ENCODE results near the gene MRPL37. TPM values are rescaled to one million over a fixed set of nuclear protein-coding genes. Genes with fewer than 3 reads are reported as not detected.
A peak's percentile ranks its signal among the peaks of the same experiment; 100 is the strongest.

Gene MRPL37
- total and polyA plus RNA-seq, 2 donors from 2014 or later: 47.4 to 114 TPM

DNA sequence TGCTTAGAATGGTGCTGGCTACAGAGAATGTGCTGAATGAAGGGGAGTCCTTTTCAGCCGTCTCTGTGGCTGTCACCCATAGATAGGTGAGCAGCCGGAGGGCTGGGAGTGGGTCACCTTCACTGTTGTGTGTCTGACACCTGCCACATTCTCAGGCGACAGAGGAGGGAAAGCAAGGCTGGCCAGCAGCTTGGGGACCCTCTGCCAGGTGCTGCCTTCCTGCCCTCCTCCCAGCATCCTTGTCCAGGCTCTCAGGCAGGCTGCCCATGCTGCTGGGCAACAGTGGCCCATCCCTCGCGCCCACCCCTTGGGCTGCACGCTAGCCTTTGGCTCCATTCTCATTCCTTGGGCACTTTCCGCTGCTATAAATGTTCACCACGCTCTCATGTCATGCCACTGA is 22.2 kb upstream of the MRPL37 start:
- peaks cover 0 to 12% (median 11%) of the 10 kb centered on the region in 3 donors for H3K4me1 ChIP-seq (ENCODE audit: control insufficient read depth in 2 of 3, insufficient read depth in 2 of 3, low read depth in 1 of 3, low read length in 3 of 3)
- no peak overlapping the region for H3K4me3 ChIP-seq (ENCODE audit: low read length in 3 of 3)
- H3K36me3 ChIP-seq (ENCODE audit: control insufficient read depth in 2 of 3, insufficient read depth in 3 of 3, low read length in 3 of 3): peaks cover 0 to 5% (median 0%) of the 10 kb centered on the region in 3 donors
- TF ChIP-seq, protein P1, sequence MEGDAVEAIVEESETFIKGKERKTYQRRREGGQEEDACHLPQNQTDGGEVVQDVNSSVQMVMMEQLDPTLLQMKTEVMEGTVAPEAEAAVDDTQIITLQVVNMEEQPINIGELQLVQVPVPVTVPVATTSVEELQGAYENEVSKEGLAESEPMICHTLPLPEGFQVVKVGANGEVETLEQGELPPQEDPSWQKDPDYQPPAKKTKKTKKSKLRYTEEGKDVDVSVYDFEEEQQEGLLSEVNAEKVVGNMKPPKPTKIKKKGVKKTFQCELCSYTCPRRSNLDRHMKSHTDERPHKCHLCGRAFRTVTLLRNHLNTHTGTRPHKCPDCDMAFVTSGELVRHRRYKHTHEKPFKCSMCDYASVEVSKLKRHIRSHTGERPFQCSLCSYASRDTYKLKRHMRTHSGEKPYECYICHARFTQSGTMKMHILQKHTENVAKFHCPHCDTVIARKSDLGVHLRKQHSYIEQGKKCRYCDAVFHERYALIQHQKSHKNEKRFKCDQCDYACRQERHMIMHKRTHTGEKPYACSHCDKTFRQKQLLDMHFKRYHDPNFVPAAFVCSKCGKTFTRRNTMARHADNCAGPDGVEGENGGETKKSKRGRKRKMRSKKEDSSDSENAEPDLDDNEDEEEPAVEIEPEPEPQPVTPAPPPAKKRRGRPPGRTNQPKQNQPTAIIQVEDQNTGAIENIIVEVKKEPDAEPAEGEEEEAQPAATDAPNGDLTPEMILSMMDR (IDR thresholded peaks at IDR 0.05; ENCODE audit: borderline replicate concordance, extremely low read depth, insufficient read depth): no peak
- H3K9ac ChIP-seq (ENCODE audit: low read length in 3 of 3): no peak overlapping the region
- H3K27me3 ChIP-seq (ENCODE audit: control insufficient read depth, insufficient read depth, low read length): no peaks in the 10 kb centered on the region
- no peak for FAIRE-seq
- intact Hi-C loops (cut with DNase I): no loop called here
- no peak overlapping the region for H3K27ac ChIP-seq (ENCODE audit: low read depth in 2 of 2, low read length in 2 of 2)
- no peaks in the 10 kb centered on the region for H3K9me3 ChIP-seq (ENCODE audit: control insufficient read depth in 2 of 3, insufficient read depth in 1 of 3, low read length in 3 of 3)
- peak in 1 of 5 donors; percentile 31 for DNase-seq

DNA sequence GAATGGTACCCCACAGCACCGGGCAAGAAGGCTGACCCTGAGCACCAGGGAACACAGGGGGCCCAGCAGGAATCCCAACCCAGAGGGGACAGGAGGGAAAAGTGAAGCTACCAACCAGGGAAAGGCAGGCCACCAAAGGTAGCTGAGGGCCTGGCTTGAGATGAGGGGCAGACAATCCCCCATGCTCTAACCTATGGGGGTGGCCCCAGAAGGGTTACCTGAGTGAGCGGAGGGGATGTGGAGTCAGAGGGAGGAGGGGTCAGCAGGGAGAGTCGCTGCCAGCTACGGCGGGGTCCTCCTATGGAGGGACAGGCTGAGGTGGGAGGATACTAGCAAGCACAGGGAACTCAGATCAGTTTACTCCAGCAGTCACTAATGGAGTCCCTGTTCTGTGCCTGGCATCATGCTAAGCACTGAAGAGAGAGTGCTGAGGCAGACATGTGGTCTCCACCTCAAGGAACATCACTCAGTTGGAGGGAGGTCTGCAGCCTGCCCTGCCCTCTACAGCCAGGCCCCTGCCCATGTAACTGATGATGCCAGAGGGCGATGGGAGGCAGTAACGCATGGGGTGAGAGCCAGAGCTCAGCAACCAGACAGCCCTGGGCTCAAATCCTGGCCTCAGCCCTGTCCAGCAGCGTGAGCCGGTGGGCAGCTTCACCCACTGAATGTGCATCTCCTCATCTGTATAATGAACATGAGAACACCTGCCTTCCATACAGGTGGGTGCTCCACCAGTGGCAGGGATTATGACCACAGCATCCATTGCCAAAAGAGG is 21.5 kb upstream of the MRPL37 start:
- TF ChIP-seq, protein P1 (IDR thresholded peaks at IDR 0.05; ENCODE audit: borderline replicate concordance, extremely low read depth, insufficient read depth): no peak
- no peak overlapping the region for H3K27ac ChIP-seq (ENCODE audit: low read depth in 2 of 2, low read length in 2 of 2)
- no peak overlapping the region for H3K4me3 ChIP-seq (ENCODE audit: low read length in 3 of 3)
- FAIRE-seq: no peak
- DNase-seq: no peak
- no peak overlapping the region for H3K9ac ChIP-seq (ENCODE audit: low read length in 3 of 3)
- peaks cover 0 to 5% (median 0%) of the 10 kb centered on the region in 3 donors for H3K36me3 ChIP-seq (ENCODE audit: control insufficient read depth in 2 of 3, insufficient read depth in 3 of 3, low read length in 3 of 3)
- peaks cover 0 to 6% (median 5%) of the 10 kb centered on the region in 3 donors for H3K4me1 ChIP-seq (ENCODE audit: control insufficient read depth in 2 of 3, insufficient read depth in 2 of 3, low read depth in 1 of 3, low read length in 3 of 3)
- H3K9me3 ChIP-seq (ENCODE audit: control insufficient read depth in 2 of 3, insufficient read depth in 1 of 3, low read length in 3 of 3): no peaks in the 10 kb centered on the region
- intact Hi-C loops (cut with DNase I): no loop called here
- H3K27me3 ChIP-seq (ENCODE audit: control insufficient read depth, insufficient read depth, low read length): no peaks in the 10 kb centered on the region

DNA sequence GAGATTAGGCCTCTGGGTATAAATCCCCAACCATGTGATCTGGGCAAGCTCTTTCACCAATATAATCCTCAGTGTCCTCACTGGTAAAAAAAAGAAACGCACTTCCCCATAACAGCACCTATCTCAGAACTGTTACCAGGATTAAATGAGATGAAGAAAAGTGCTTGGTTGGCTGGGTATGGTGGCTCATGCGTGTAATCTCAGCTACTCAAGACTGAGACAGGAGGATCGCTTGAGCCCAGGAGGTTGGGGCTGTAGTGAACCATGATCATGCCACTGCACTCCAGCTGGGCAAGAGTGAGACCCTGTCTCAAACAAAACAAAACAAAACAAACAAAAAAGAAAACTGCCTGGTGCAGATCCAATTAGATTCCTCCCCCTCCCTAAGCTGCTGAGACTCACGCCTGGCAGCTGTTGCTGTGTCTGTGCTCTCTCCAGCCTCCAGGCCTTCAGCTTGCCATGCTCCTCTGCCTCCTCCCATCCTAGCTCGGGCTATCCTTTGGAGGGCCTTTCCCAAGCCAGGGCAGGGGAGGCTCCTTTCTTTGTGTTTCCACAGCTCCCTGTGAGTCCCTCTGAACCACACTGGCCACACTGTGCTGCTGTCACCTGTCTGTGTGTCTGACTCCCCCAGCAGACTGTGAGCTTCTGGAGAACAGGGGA is 19.1 kb upstream of the MRPL37 start:
- FAIRE-seq (no peak), DNase-seq (peak in 2 of 5 donors; percentile 17)
- TF ChIP-seq, protein P1 (IDR thresholded peaks at IDR 0.05; ENCODE audit: borderline replicate concordance, extremely low read depth, insufficient read depth): no peak
- H3K4me3 ChIP-seq (ENCODE audit: low read length in 3 of 3): no peak overlapping the region
- peaks cover 0 to 5% (median 0%) of the 10 kb centered on the region in 3 donors for H3K36me3 ChIP-seq (ENCODE audit: control insufficient read depth in 2 of 3, insufficient read depth in 3 of 3, low read length in 3 of 3)
- H3K9ac ChIP-seq (ENCODE audit: low read length in 3 of 3): no peak overlapping the region
- no peaks in the 10 kb centered on the region for H3K9me3 ChIP-seq (ENCODE audit: control insufficient read depth in 2 of 3, insufficient read depth in 1 of 3, low read length in 3 of 3)
- H3K27ac ChIP-seq (ENCODE audit: low read depth in 2 of 2, low read length in 2 of 2): no peak overlapping the region
- no peaks in the 10 kb centered on the region for H3K27me3 ChIP-seq (ENCODE audit: control insufficient read depth, insufficient read depth, low read length)
- H3K4me1 ChIP-seq (ENCODE audit: control insufficient read depth in 2 of 3, insufficient read depth in 2 of 3, low read depth in 1 of 3, low read length in 3 of 3): no peaks in the 10 kb centered on the region
- intact Hi-C loops (cut with DNase I): no loop called here

Data from kidney (tissue), 14 donors.